SU-DHL-6 (cell line): Measurements from ENCODE around the gene ATP7B.

Experiments used
- H2AFZ ChIP-seq: fragments of 200-600 bp; sonication (generic); 2 replicates; pipeline ENCODE4 v1.6.1; 2014; ENCODE audit warnings: low read depth, mild to moderate bottlenecking, moderate library complexity, mixed read lengths, antibody characterized with exemption, low read length; ENCODE audit not compliant: severe bottlenecking
- H3F3A ChIP-seq: fragments of 200-600 bp; shearing (Covaris generic); 2 replicates; pipeline ENCODE4 v1.6.0; 2016; ENCODE audit warnings: antibody characterized with exemption, mild to moderate bottlenecking; ENCODE audit not compliant: insufficient read depth
- H3K27ac ChIP-seq: fragments of 200-600 bp; sonication (generic); 2 replicates; pipeline ENCODE4 v1.5.1; 2016; ENCODE audit warnings: low read depth, mild to moderate bottlenecking, low read length, moderate library complexity, mixed read lengths
- H3K27me3 ChIP-seq: fragments of 200-600 bp; sonication (generic), shearing (Covaris generic); 2 replicates; pipeline ENCODE4 v1.6.0; 2014; ENCODE audit warnings: mild to moderate bottlenecking, low read length
- H3K36me3 ChIP-seq: fragments of 200-600 bp; sonication (generic); 2 replicates; pipeline ENCODE4 v1.6.1; 2014; ENCODE audit warnings: mild to moderate bottlenecking, low read length, mixed read lengths
- H3K4me2 ChIP-seq: fragments of 300-600, 200-600 bp; shearing (Covaris generic), sonication (generic); 2 replicates; pipeline ENCODE4 v1.6.0; 2014; ENCODE audit warnings: low read length, low read depth, mild to moderate bottlenecking; ENCODE audit not compliant: poor library complexity, severe bottlenecking
- H3K4me3 ChIP-seq: fragments of 200-600 bp; sonication (generic); 2 replicates; pipeline ENCODE4 v1.5.1; 2014; ENCODE audit warnings: antibody characterized with exemption, low read length, mild to moderate bottlenecking, mixed read lengths; ENCODE audit not compliant: insufficient read depth, poor library complexity, severe bottlenecking
- H3K79me2 ChIP-seq: fragments of 200-600 bp; sonication (generic); 2 replicates; pipeline ENCODE4 v1.6.1; 2014; ENCODE audit warnings: mild to moderate bottlenecking, low read length, moderate library complexity; ENCODE audit not compliant: insufficient read depth
- H3K9ac ChIP-seq: fragments of 200-600 bp; sonication (generic); 2 replicates; pipeline ENCODE4 v1.7.0; 2014; ENCODE audit warnings: mild to moderate bottlenecking, low read length
- H3K9me2 ChIP-seq: fragments of 200-600 bp; sonication (generic); replicated peaks from 2 replicates; pipeline ENCODE4 v1.6.1; 2014; ENCODE audit warnings: low read length; ENCODE audit not compliant: insufficient read depth
- H3K9me3 ChIP-seq: fragments of 200-600 bp; sonication (generic); 2 replicates; pipeline ENCODE4 v1.6.1; 2014; ENCODE audit warnings: low read length, mixed read lengths; ENCODE audit not compliant: insufficient read depth
- H4K20me1 ChIP-seq: fragments of 200-600 bp; sonication (generic); 2 replicates; pipeline ENCODE4 v1.6.1; 2014; ENCODE audit warnings: low read depth, mild to moderate bottlenecking, antibody characterized with exemption, low read length, moderate library complexity, mixed read lengths
- EZH2phosphoT487 ChIP-seq: fragments of 200-600 bp; sonication (generic), shearing (Covaris generic); conservative IDR thresholded peaks from 2 replicates; pipeline ENCODE4 v1.6.1; 2018; ENCODE audit warnings: mild to moderate bottlenecking, antibody characterized with exemption, low read length, moderate library complexity, mixed read lengths
- TF ChIP-seq, protein P1 (sequence below): fragments of 200-600 bp; sonication (generic); IDR thresholded peaks from one replicate; pipeline ENCODE4 v1.5.1; 2017; ENCODE audit warnings: antibody characterized with exemption, mild to moderate bottlenecking, low read length, moderate library complexity; ENCODE audit not compliant: insufficient read depth, poor library complexity, severe bottlenecking

ATP7B gene

DNA sequence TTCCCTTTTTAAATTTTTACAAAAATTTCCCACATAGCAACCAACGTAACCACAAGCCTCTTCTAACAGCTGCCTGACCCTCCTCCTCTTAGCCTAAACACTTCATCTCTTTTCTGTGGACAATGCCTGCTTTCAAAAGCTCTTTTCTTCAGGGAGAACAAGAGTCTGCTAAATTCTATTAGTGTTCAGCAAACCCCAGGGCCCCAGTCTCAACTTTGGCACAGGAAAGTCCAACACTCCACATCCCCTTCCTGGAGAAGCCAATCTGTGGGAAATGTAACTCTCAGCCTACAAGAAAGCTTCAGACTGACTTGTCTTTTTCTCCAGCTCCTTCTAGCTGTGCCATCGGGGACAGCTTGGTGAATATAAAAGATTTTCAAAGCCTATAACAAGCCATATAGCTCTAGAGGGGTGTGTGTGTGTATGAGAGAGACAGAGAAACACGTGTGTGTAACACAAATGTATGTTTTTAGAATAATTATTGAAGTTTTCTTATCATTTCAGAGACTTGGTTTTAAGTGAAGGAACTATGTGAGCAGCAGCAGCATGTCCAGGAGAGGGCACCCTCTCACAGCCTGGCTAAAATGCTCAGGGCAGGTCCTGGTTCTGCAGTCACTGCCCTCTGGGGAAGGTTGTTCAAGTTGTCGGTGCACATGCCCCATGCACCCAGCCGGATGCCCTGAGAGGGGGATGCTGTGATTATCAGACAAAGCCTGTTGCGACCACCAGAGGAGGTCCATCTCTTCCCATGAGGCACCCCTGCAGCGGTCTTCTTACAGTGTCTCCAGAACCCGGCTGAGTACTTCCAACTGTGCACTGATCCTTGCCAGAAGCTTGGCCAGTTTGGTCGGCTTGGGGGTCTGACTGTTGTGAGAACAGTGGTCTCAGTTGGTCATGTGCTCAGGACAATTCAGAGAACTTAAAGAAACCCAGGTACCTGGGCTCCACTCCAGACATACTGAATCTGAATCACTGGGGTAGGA lies 115.1 kb downstream of the ATP7B start:
- Histone ChIP-seq H2AFZ (no peak overlapping the region), H3K9ac (no peak overlapping the region), H3K4me3 (no peak overlapping the region), H3K4me2 (no peak overlapping the region), H3F3A (no peaks in the 10 kb centered on the region), H3K27me3 (no peaks in the 10 kb centered on the region), H3K9me3 (no peaks in the 10 kb centered on the region), H3K79me2 (no peaks in the 10 kb centered on the region), H3K9me2 (no peaks in the 10 kb centered on the region), H3K36me3 (no peaks in the 10 kb centered on the region), H3K27ac (no peak overlapping the region), H4K20me1 (no peaks in the 10 kb centered on the region)
- TF ChIP-seq, protein P1, sequence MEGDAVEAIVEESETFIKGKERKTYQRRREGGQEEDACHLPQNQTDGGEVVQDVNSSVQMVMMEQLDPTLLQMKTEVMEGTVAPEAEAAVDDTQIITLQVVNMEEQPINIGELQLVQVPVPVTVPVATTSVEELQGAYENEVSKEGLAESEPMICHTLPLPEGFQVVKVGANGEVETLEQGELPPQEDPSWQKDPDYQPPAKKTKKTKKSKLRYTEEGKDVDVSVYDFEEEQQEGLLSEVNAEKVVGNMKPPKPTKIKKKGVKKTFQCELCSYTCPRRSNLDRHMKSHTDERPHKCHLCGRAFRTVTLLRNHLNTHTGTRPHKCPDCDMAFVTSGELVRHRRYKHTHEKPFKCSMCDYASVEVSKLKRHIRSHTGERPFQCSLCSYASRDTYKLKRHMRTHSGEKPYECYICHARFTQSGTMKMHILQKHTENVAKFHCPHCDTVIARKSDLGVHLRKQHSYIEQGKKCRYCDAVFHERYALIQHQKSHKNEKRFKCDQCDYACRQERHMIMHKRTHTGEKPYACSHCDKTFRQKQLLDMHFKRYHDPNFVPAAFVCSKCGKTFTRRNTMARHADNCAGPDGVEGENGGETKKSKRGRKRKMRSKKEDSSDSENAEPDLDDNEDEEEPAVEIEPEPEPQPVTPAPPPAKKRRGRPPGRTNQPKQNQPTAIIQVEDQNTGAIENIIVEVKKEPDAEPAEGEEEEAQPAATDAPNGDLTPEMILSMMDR, result peak; percentile 63
- no peak for TF ChIP-seq EZH2phosphoT487

- H2AFZ ChIP-seq, result no peak overlapping the region
Observed at GRCh38 chr13:51894239-51894638, 117.0 kb downstream of the ATP7B start.

DNA sequence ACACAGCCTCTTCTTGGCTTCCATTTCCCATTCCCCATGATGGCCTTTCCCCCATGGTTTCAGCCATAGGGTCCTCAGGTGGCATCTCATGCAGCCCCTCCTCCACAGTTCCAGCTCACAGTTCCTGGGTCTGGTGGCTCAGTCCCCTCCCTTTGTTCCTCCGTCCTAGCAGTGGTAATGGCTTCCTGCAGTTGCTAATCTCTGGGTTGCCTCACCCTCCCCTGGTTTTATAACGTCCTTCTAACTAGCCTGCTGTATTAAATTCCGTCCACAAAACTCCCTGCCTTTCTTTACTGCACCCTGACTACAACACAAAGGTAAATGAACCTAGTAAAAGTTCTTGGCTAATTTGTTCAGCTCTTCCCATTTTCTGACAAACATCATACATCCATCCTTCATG lies 118.6 kb downstream of the ATP7B start:
- H3K9ac ChIP-seq, result no peak overlapping the region
- TF ChIP-seq EZH2phosphoT487, result no peak
- TF ChIP-seq, protein P1, result no peak
- no peaks in the 10 kb centered on the region for H3F3A ChIP-seq
- no peaks in the 10 kb centered on the region for H3K36me3 ChIP-seq
- H3K79me2 ChIP-seq, result no peaks in the 10 kb centered on the region
- no peak overlapping the region for H3K4me3 ChIP-seq
- no peaks in the 10 kb centered on the region for H4K20me1 ChIP-seq
- no peaks in the 10 kb centered on the region for H3K9me3 ChIP-seq
- no peak overlapping the region for H3K4me2 ChIP-seq
- H3K27ac ChIP-seq, result no peak overlapping the region
- no peaks in the 10 kb centered on the region for H3K9me2 ChIP-seq
- no peak overlapping the region for H2AFZ ChIP-seq
- no peaks in the 10 kb centered on the region for H3K27me3 ChIP-seq

More at GRCh38 chr13:51894239-51894638, 117.0 kb downstream of the ATP7B start:
- no peak overlapping the region for H3K4me2 ChIP-seq
- no peaks in the 10 kb centered on the region for H3K36me3 ChIP-seq
- no peaks in the 10 kb centered on the region for H4K20me1 ChIP-seq
- H3K4me3 ChIP-seq, result no peak overlapping the region
- no peak overlapping the region for H3K27ac ChIP-seq
- H3K9me3 ChIP-seq, result no peaks in the 10 kb centered on the region
- TF ChIP-seq, protein P1, result no peak
- no peak for TF ChIP-seq EZH2phosphoT487
- H3K79me2 ChIP-seq, result no peaks in the 10 kb centered on the region
- no peak overlapping the region for H3K9ac ChIP-seq
- H3K9me2 ChIP-seq, result no peaks in the 10 kb centered on the region
- H3K27me3 ChIP-seq, result no peaks in the 10 kb centered on the region
- H3F3A ChIP-seq, result no peaks in the 10 kb centered on the region
